ENCODE measurements around the gene WNT1.

WNT1 gene

GRCh38 chr12:48978291-48978740, at the start of gene WNT1:
TSS of gene WNT1 (plus strand) at chr12:48978322. CDS start at chr12:48978651, 329 bp downstream.
- peak in 1 of 3 donors; percentile 23 for DNase-seq

GRCh38 chr12:48929551-48929950, 48.6 kb upstream of the WNT1 start:
- no peak for DNase-seq

- no peak for DNase-seq
Measured at GRCh38 chr12:48930475-48930874, 47.6 kb upstream of the WNT1 start.

- DNase-seq: no peak
Measured at GRCh38 chr12:48932878-48933277, 45.2 kb upstream of the WNT1 start.

- DNase-seq: no peak
Measured at GRCh38 chr12:48933664-48934311, 44.3 kb upstream of the WNT1 start.

GRCh38 chr12:48934312-48934706, 43.8 kb upstream of the WNT1 start:
- peak in 2 of 3 donors; percentile 16 to 20 for DNase-seq

- DNase-seq: peak; percentile 79 to 87 (median 84)
Measured at GRCh38 chr12:48936379-48936979, 41.6 kb upstream of the WNT1 start.

- no peak for DNase-seq
Measured at GRCh38 chr12:48937170-48937569, 41.0 kb upstream of the WNT1 start.

- DNase-seq: no peak
Measured at GRCh38 chr12:48938805-48939204, 39.3 kb upstream of the WNT1 start.

GRCh38 chr12:48940181-48940580, 37.9 kb upstream of the WNT1 start:
- peak; percentile 82 to 90 (median 82) for DNase-seq

- DNase-seq: no peak
Measured at GRCh38 chr12:48943221-48943620, 34.9 kb upstream of the WNT1 start.

GRCh38 chr12:48946205-48946604, 31.9 kb upstream of the WNT1 start:
- no peak for DNase-seq

- no peak for DNase-seq
Measured at GRCh38 chr12:48946943-48947342, 31.2 kb upstream of the WNT1 start.

- no peak for DNase-seq
Measured at GRCh38 chr12:48947727-48948126, 30.4 kb upstream of the WNT1 start.

GRCh38 chr12:48952691-48953090, 25.4 kb upstream of the WNT1 start:
- DNase-seq: no peak

- no peak for DNase-seq
Measured at GRCh38 chr12:48954061-48954460, 24.1 kb upstream of the WNT1 start.

- DNase-seq: peak; percentile 43 to 72 (median 59)
Measured at GRCh38 chr12:48954841-48955501, 23.2 kb upstream of the WNT1 start.

GRCh38 chr12:48956279-48957140, 21.6 kb upstream of the WNT1 start:
- DNase-seq: peak; percentile 94 to 99 (median 97)

- peak; percentile 93 to 97 (median 97) for DNase-seq
Measured at GRCh38 chr12:48957141-48958048, 20.7 kb upstream of the WNT1 start, which contains the start of gene ARF3. TSS of gene ARF3 (minus strand) at chr12:48957487. CDS start at chr12:48941095, 16,392 bp downstream.

GRCh38 chr12:48958049-48958388, 20.1 kb upstream of the WNT1 start:
- DNase-seq: no peak

- DNase-seq: no peak
Measured at GRCh38 chr12:48960834-48961233, 17.3 kb upstream of the WNT1 start.

GRCh38 chr12:48961331-48961730, 16.8 kb upstream of the WNT1 start:
- no peak for DNase-seq

Measured in suppressor macrophage treated with lipopolysaccharide for 1 hour (primary cell).